Measurements from ENCODE around the gene ASIC2. TPM values are rescaled to one million over a fixed set of nuclear protein-coding genes. Genes with fewer than 3 reads are reported as not detected.

Gene ASIC2
- total RNA-seq, 1 donor from 2014 or later: not detected

- DNase-seq (ENCODE audit: extremely low spot score in 2 of 2): no peak
- H3K27me3 ChIP-seq: no peaks in the 10 kb centered on the region
- H3K27ac ChIP-seq: no peak overlapping the region
- H3K9me3 ChIP-seq: no peaks in the 10 kb centered on the region
- intact Hi-C loops (cut with DNase I): no loop called here
- no peaks in the 10 kb centered on the region for H3K36me3 ChIP-seq
- no peaks in the 10 kb centered on the region for H3K4me1 ChIP-seq
- no peak overlapping the region for H3K4me3 ChIP-seq
- no peak for TF ChIP-seq POLR2AphosphoS5 (IDR thresholded peaks at IDR 0.05; ENCODE audit: insufficient read depth in 1 of 2, low read depth in 1 of 2)
- TF ChIP-seq POLR2A (IDR thresholded peaks at IDR 0.05): no peak
- no peak for TF ChIP-seq CTCF (IDR thresholded peaks at IDR 0.05)
Observed at GRCh38 chr17:33330877-33331276, 37.8 kb upstream of the ASIC2 start.

- Histone ChIP-seq H3K27ac (no peak overlapping the region), H3K4me3 (no peak overlapping the region), H3K4me1 (no peaks in the 10 kb centered on the region), H3K27me3 (no peaks in the 10 kb centered on the region), H3K9me3 (no peaks in the 10 kb centered on the region), H3K36me3 (no peaks in the 10 kb centered on the region)
- intact Hi-C loops (cut with DNase I): no loop called here
- DNase-seq (ENCODE audit: extremely low spot score in 2 of 2): no peak
- TF ChIP-seq CTCF (IDR thresholded peaks at IDR 0.05): no peak
- no peak for TF ChIP-seq POLR2AphosphoS5 (IDR thresholded peaks at IDR 0.05; ENCODE audit: insufficient read depth in 1 of 2, low read depth in 1 of 2)
- no peak for TF ChIP-seq POLR2A (IDR thresholded peaks at IDR 0.05)
Observed at GRCh38 chr17:33328129-33328528, 35.0 kb upstream of the ASIC2 start.

- intact Hi-C loops (cut with DNase I): no loop called here
- H3K4me1 ChIP-seq: no peaks in the 10 kb centered on the region
- DNase-seq (ENCODE audit: extremely low spot score in 2 of 2): no peak
- H3K27ac ChIP-seq: no peak overlapping the region
- H3K4me3 ChIP-seq: no peak overlapping the region
- H3K9me3 ChIP-seq: no peaks in the 10 kb centered on the region
- H3K27me3 ChIP-seq: no peaks in the 10 kb centered on the region
- no peaks in the 10 kb centered on the region for H3K36me3 ChIP-seq
- TF ChIP-seq POLR2AphosphoS5 (IDR thresholded peaks at IDR 0.05; ENCODE audit: insufficient read depth in 1 of 2, low read depth in 1 of 2) (no peak), CTCF (IDR thresholded peaks at IDR 0.05) (no peak), POLR2A (IDR thresholded peaks at IDR 0.05) (no peak)
Observed at GRCh38 chr17:33324736-33325135, 31.6 kb upstream of the ASIC2 start.

- H3K27ac ChIP-seq: no peak overlapping the region
- intact Hi-C loops (cut with DNase I): no loop called here
- DNase-seq (ENCODE audit: extremely low spot score in 2 of 2): no peak
Observed at GRCh38 chr17:33322063-33322462, 29.0 kb upstream of the ASIC2 start.

GRCh38 chr17:33318241-33318640, 25.1 kb upstream of the ASIC2 start:
- intact Hi-C loops (cut with DNase I): no loop called here
- TF ChIP-seq POLR2A (IDR thresholded peaks at IDR 0.05) (no peak), POLR2AphosphoS5 (IDR thresholded peaks at IDR 0.05; ENCODE audit: insufficient read depth in 1 of 2, low read depth in 1 of 2) (no peak), CTCF (IDR thresholded peaks at IDR 0.05) (no peak)
- no peak overlapping the region for H3K4me3 ChIP-seq

More at GRCh38 chr17:33322063-33322462, 29.0 kb upstream of the ASIC2 start:
- Histone ChIP-seq H3K4me1 (no peaks in the 10 kb centered on the region), H3K36me3 (no peaks in the 10 kb centered on the region), H3K9me3 (no peaks in the 10 kb centered on the region), H3K27me3 (no peaks in the 10 kb centered on the region), H3K4me3 (no peak overlapping the region)
- no peak for TF ChIP-seq POLR2AphosphoS5 (IDR thresholded peaks at IDR 0.05; ENCODE audit: insufficient read depth in 1 of 2, low read depth in 1 of 2)
- no peak for TF ChIP-seq CTCF (IDR thresholded peaks at IDR 0.05)
- no peak for TF ChIP-seq POLR2A (IDR thresholded peaks at IDR 0.05)

More at GRCh38 chr17:33318241-33318640, 25.1 kb upstream of the ASIC2 start:
- no peaks in the 10 kb centered on the region for H3K27me3 ChIP-seq
- DNase-seq (ENCODE audit: extremely low spot score in 2 of 2): no peak
- H3K4me1 ChIP-seq: no peaks in the 10 kb centered on the region
- no peak overlapping the region for H3K27ac ChIP-seq
- H3K36me3 ChIP-seq: no peaks in the 10 kb centered on the region
- no peaks in the 10 kb centered on the region for H3K9me3 ChIP-seq

Data from vagina (tissue), 2 donors.